Fibroblast of lung (primary cell): Measurements from ENCODE around the gene ASAP3. TPM values are rescaled to one million over a fixed set of nuclear protein-coding genes. Genes with fewer than 3 reads are reported as not detected.
A peak's percentile ranks its signal among the peaks of the same experiment; 100 is the strongest.

Experiments used
- DNase-seq, 2 donors: peaks; one replicate each; pipeline versions ENCODE4 v3.0.0 to v3.0.0-alpha.2; 2010; ENCODE audit warnings: low read depth in 2 of 2
- H2AFZ ChIP-seq: 2 replicates; pipeline ENCODE4 v1.5.1; 2012; ENCODE audit warnings: low read length, control low read depth, inconsistent platforms
- H3K27ac ChIP-seq: 2 replicates; pipeline ENCODE4 v1.5.1; 2011; ENCODE audit warnings: low read length, control low read depth; ENCODE audit not compliant: insufficient read depth
- H3K27me3 ChIP-seq: 2 replicates; pipeline ENCODE4 v1.5.1; 2011; ENCODE audit warnings: mild to moderate bottlenecking, low read length; ENCODE audit not compliant: control insufficient read depth, insufficient read depth
- H3K36me3 ChIP-seq: 2 replicates; pipeline ENCODE4 v1.5.1; 2011; ENCODE audit warnings: low read length; ENCODE audit not compliant: control insufficient read depth, insufficient read depth
- H3K4me1 ChIP-seq: 2 replicates; pipeline ENCODE4 v1.5.1; 2011; ENCODE audit warnings: low read length; ENCODE audit not compliant: control insufficient read depth, insufficient read depth; ENCODE audit errors: extremely low read depth
- H3K4me2 ChIP-seq: 2 replicates; pipeline ENCODE4 v1.5.1; 2011; ENCODE audit warnings: low read length, control low read depth; ENCODE audit not compliant: insufficient read depth; ENCODE audit errors: extremely low read depth
- H3K4me3 ChIP-seq, 4 experiments: fragments of 200-600 bp in 1 of 4; sonication (generic) in 1 of 4; replicated peaks in 1 of 4; 2 replicates each; pipeline ENCODE4 v1.5.1; 2011 to 2016; ENCODE audit warnings: low read length in 4 of 4, low read depth in 3 of 4, mild to moderate bottlenecking in 3 of 4, control low read depth in 2 of 4, inconsistent platforms in 1 of 4, mixed read lengths in 1 of 4; ENCODE audit not compliant: insufficient read depth in 1 of 4; ENCODE audit errors: control extremely low read depth in 1 of 4
- H3K79me2 ChIP-seq: 2 replicates; pipeline ENCODE4 v1.5.1; 2012; ENCODE audit warnings: mild to moderate bottlenecking, low read length, inconsistent platforms; ENCODE audit not compliant: control insufficient read depth, insufficient read depth
- H3K9ac ChIP-seq: 2 replicates; pipeline ENCODE4 v1.5.1; 2011; ENCODE audit warnings: mild to moderate bottlenecking, low read length, control low read depth; ENCODE audit not compliant: insufficient read depth
- H3K9me3 ChIP-seq: 2 replicates; pipeline ENCODE4 v1.5.1; 2012; ENCODE audit warnings: low read depth, low read length; ENCODE audit not compliant: control insufficient read depth, insufficient read depth
- H4K20me1 ChIP-seq: 2 replicates; pipeline ENCODE4 v1.5.1; 2011; ENCODE audit warnings: low read length; ENCODE audit not compliant: control insufficient read depth, insufficient read depth; ENCODE audit errors: extremely low read depth
- EZH2 ChIP-seq: IDR thresholded peaks from 2 replicates; pipeline ENCODE4 v1.5.1; 2012; ENCODE audit warnings: low read length, control low read depth, mild to moderate bottlenecking; ENCODE audit errors: missing control alignments
- polyA plus RNA-seq, 2 donors: library from polyadenylated mRNA; depleted of rRNA in 1 of 2; stranded (reverse) in 1 of 2; unstranded in 1 of 2; fragments of >200 nt; gene quantifications; 2 replicates each; pipeline ENCODE4 v1.2.1, GENCODE V29; 2011 to 2012; ENCODE audit warnings: missing spikeins in 1 of 2
- total RNA-seq: library from RNA; depleted of rRNA; stranded (reverse); fragments of >200 nt; gene quantifications from 2 replicates; pipeline ENCODE4 v1.2.1, GENCODE V29; 2014
- TF ChIP-seq, protein P1 (sequence below), 2 donors: IDR thresholded peaks in 1 of 2; conservative IDR thresholded peaks in 1 of 2; 1 replicate in 1 of 2; 2 replicates in 1 of 2; pipeline ENCODE4 v1.5.1; 2011 to 2012; ENCODE audit warnings: low read length in 2 of 2, control low read depth in 1 of 2, inconsistent platforms in 1 of 2, low read depth in 1 of 2, mild to moderate bottlenecking in 1 of 2

Gene ASAP3
- total and polyA plus RNA-seq, 2 donors (not counting 1 experiment from before 2014, with no cell fraction given) = 14.2 to 73.2 TPM

DNA sequence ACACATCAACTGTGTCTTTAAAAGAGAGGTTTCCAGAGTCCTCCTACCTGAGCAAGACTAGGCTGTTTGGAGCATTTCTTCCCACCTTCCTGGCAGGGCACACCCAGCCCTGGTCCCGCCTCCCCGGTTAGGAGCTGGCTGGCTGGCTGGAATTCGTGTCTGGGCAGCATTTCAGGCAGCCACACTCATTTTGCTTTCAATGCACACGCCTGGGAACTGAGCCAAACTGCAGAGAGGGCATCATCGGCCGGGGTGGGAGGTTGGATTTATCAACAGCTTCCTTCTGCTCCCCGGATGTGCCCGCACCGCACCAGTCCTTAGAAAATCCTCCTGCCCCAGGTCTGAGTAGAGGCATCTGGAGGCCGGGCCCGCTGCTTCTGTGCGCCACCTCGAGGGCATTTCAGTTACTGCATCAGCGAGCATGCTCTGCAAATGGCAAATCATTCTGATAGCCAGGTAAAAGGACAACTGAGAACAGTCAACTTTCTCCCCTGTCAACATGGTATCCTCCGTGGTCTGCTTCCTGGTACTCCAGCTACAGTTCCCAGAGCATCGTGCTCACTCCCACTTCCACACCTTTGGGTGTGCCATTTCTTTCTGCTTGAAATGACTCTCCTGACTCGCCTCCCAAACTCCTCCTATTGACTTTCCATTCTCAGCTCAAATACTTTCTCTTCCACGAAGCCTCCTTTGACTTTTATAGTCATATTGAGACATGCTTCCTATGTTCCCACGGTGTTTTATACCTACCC is 80.1 kb downstream of the ASAP3 start:
- Histone ChIP-seq H3K36me3 (no peaks in the 10 kb centered on the region), H4K20me1 (no peaks in the 10 kb centered on the region), H3K4me3 (no peak overlapping the region), H3K27ac (peak overlapping the region; percentile 55), H3K27me3 (no peaks in the 10 kb centered on the region), H3K9ac (no peak overlapping the region), H3K79me2 (no peaks in the 10 kb centered on the region), H3K4me2 (peak overlapping the region; percentile 62), H2AFZ (peak overlapping the region; percentile 27), H3K4me1 (peaks cover 13% of the 10 kb centered on the region), H3K9me3 (no peaks in the 10 kb centered on the region)
- peak; percentile 94 to 95 for DNase-seq
- TF ChIP-seq, protein P1, sequence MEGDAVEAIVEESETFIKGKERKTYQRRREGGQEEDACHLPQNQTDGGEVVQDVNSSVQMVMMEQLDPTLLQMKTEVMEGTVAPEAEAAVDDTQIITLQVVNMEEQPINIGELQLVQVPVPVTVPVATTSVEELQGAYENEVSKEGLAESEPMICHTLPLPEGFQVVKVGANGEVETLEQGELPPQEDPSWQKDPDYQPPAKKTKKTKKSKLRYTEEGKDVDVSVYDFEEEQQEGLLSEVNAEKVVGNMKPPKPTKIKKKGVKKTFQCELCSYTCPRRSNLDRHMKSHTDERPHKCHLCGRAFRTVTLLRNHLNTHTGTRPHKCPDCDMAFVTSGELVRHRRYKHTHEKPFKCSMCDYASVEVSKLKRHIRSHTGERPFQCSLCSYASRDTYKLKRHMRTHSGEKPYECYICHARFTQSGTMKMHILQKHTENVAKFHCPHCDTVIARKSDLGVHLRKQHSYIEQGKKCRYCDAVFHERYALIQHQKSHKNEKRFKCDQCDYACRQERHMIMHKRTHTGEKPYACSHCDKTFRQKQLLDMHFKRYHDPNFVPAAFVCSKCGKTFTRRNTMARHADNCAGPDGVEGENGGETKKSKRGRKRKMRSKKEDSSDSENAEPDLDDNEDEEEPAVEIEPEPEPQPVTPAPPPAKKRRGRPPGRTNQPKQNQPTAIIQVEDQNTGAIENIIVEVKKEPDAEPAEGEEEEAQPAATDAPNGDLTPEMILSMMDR (conservative IDR thresholded peaks at IDR 0.05 in 1 of 2, IDR thresholded peaks at IDR 0.05 in 1 of 2; ENCODE audit: low read depth in 1 of 2, low read length in 2 of 2) = peak; percentile 90 to 94
- TF ChIP-seq EZH2 = no peak

DNA sequence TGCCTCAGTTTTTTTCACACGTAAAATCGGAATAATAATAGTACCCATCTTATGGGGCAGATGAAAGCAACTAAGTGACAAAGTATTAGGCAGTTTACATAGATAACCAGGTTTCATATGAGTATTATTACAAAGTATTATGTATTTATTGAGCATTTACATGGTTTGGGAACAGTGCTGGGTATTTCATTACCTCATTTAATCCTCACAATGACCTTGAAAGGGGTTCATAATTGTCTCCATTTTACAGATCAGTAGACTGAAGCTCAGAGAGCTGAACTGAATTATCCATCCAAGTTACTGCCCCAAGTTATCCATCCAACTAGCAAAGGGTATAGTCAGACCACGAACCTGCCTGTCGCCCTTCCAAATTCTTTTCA is 80.6 kb downstream of the ASAP3 start:
- DNase-seq = no peak
- TF ChIP-seq EZH2 = no peak
- TF ChIP-seq, protein P1 (conservative IDR thresholded peaks at IDR 0.05 in 1 of 2, IDR thresholded peaks at IDR 0.05 in 1 of 2; ENCODE audit: low read depth in 1 of 2, low read length in 2 of 2) = no peak
- H3K4me1 ChIP-seq = peaks cover 13% of the 10 kb centered on the region
- H3K9me3 ChIP-seq = no peaks in the 10 kb centered on the region
- no peaks in the 10 kb centered on the region for H3K27me3 ChIP-seq
- H3K79me2 ChIP-seq = no peaks in the 10 kb centered on the region
- H3K27ac ChIP-seq = peak overlapping the region; percentile 55
- H3K9ac ChIP-seq = no peak overlapping the region
- no peak overlapping the region for H2AFZ ChIP-seq
- H4K20me1 ChIP-seq = no peaks in the 10 kb centered on the region
- peak overlapping the region; percentile 51 for H3K4me2 ChIP-seq
- no peaks in the 10 kb centered on the region for H3K36me3 ChIP-seq
- H3K4me3 ChIP-seq = no peak overlapping the region

DNA sequence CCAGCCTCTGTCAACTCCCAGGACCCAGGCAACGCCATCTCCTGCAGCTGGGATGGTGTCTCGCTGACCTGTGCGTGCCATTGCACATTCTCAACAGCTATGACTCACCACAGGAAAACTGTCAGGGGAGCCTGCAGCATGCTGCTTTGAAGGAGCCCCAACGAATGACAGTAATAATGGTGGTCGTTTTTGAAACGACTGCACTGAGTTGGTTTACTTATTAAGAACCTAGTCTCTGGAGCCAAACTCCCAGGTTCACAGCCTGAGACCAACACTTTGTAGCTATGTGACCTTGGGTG is 81.0 kb downstream of the ASAP3 start:
- TF ChIP-seq, protein P1 (conservative IDR thresholded peaks at IDR 0.05 in 1 of 2, IDR thresholded peaks at IDR 0.05 in 1 of 2; ENCODE audit: low read depth in 1 of 2, low read length in 2 of 2) = no peak
- no peak for TF ChIP-seq EZH2
- Histone ChIP-seq H3K79me2 (no peaks in the 10 kb centered on the region), H4K20me1 (no peaks in the 10 kb centered on the region), H3K27me3 (no peaks in the 10 kb centered on the region), H3K4me2 (peak overlapping the region; percentile 42), H3K4me1 (peaks cover 13% of the 10 kb centered on the region), H3K27ac (peak overlapping the region; percentile 55), H3K36me3 (no peaks in the 10 kb centered on the region), H3K4me3 (no peak overlapping the region), H2AFZ (no peak overlapping the region), H3K9ac (no peak overlapping the region), H3K9me3 (no peaks in the 10 kb centered on the region)
- DNase-seq = peak; percentile 46 to 86
